ENCODE results near the gene MAGEF1. TPM values are rescaled to one million over a fixed set of nuclear protein-coding genes. Genes with fewer than 3 reads are reported as not detected.

Gene MAGEF1
- total RNA-seq, 2 experiments from 2014 or later = 5.8 to 6.1 TPM

- DNase-seq = peak in 1 of 14 experiments; percentile 6
Observed at GRCh38 chr3:184713521-184713920, 1.7 kb upstream of the MAGEF1 start.

GRCh38 chr3:184713040-184713355 is 1.1 kb upstream of the MAGEF1 start:
- Histone ChIP-seq H3K4me3 (ENCODE audit: low read length) (no peak overlapping the region), H3K27ac (ENCODE audit: low read depth in 1 of 2, low read length in 2 of 2) (no peak overlapping the region), H3K4me1 (ENCODE audit: insufficient read depth, low read length) (peaks cover 25% of the 10 kb centered on the region), H3K36me3 (ENCODE audit: insufficient read depth, low read length) (no peaks in the 10 kb centered on the region), H3K27me3 (ENCODE audit: control insufficient read depth in 1 of 2, insufficient read depth in 2 of 2, low read length in 2 of 2) (no peaks in the 10 kb centered on the region), H3K9me3 (ENCODE audit: control insufficient read depth in 1 of 2, insufficient read depth in 1 of 2, low read length in 2 of 2) (no peaks in the 10 kb centered on the region)
- POLR2A ChIA-PET = interaction anchor here (0.6 to 2.2 kb wide), 5 partner anchors 14 to 152 kb away, joined by 3 to 12 read pairs (median 3); no protein-coding TSS in a partner anchor
- H3K9me3 Mint-ChIP-seq = no peaks in the 10 kb centered on the region
- intact Hi-C loops (cut with DNase I, micrococcal nuclease) = loop anchor here in 1 of 2 experiments (5.0 kb wide), 1 partner anchor 416 kb away; the partner anchor contains the start of gene PSMD2
- H3K4me1 Mint-ChIP-seq (ENCODE audit: low read depth) = peaks cover 26% of the 10 kb centered on the region
- DNase-seq = no peak
- H3K27me3 Mint-ChIP-seq = no peaks in the 10 kb centered on the region
- CTCF ChIA-PET = interaction anchor here (1.6 kb wide), 1 partner anchor 152 kb away, joined by 6 read pairs; no protein-coding TSS in a partner anchor
- TF ChIP-seq CTCF (IDR thresholded peaks at IDR 0.05) = no peak
- no peak for ATAC-seq (ENCODE audit: poor library complexity)
- peak overlapping the region; percentile 77 for H3K27ac Mint-ChIP-seq
- no peaks in the 10 kb centered on the region for H3K36me3 Mint-ChIP-seq (ENCODE audit: low read depth)
- H3K4me3 Mint-ChIP-seq = peak overlapping the region; percentile 80

More at GRCh38 chr3:184713521-184713920, 1.7 kb upstream of the MAGEF1 start:
- H3K4me1 Mint-ChIP-seq (ENCODE audit: low read depth) = peaks cover 26% of the 10 kb centered on the region
- POLR2A ChIA-PET = interaction anchor here (0.8 to 1.8 kb wide), 2 partner anchors 62 to 153 kb away, joined by 3 to 4 read pairs; no protein-coding TSS in a partner anchor
- Histone ChIP-seq H3K9me3 (ENCODE audit: control insufficient read depth in 1 of 2, insufficient read depth in 1 of 2, low read length in 2 of 2) (no peaks in the 10 kb centered on the region), H3K27me3 (ENCODE audit: control insufficient read depth in 1 of 2, insufficient read depth in 2 of 2, low read length in 2 of 2) (no peaks in the 10 kb centered on the region), H3K4me3 (ENCODE audit: low read length) (no peak overlapping the region), H3K36me3 (ENCODE audit: insufficient read depth, low read length) (no peaks in the 10 kb centered on the region), H3K27ac (ENCODE audit: low read depth in 1 of 2, low read length in 2 of 2) (no peak overlapping the region), H3K4me1 (ENCODE audit: insufficient read depth, low read length) (peaks cover 25% of the 10 kb centered on the region)
- no peak for ATAC-seq (ENCODE audit: poor library complexity)
- H3K36me3 Mint-ChIP-seq (ENCODE audit: low read depth) = no peaks in the 10 kb centered on the region
- H3K4me3 Mint-ChIP-seq = no peak overlapping the region
- no peaks in the 10 kb centered on the region for H3K27me3 Mint-ChIP-seq
- peak overlapping the region; percentile 77 for H3K27ac Mint-ChIP-seq
- no peaks in the 10 kb centered on the region for H3K9me3 Mint-ChIP-seq
- no peak for TF ChIP-seq CTCF (IDR thresholded peaks at IDR 0.05)
- intact Hi-C loops (cut with DNase I, micrococcal nuclease) = loop anchor here in 1 of 2 experiments (5.0 kb wide), 1 partner anchor 416 kb away; the partner anchor contains the start of gene PSMD2
- CTCF ChIA-PET = interaction anchor here (1.6 kb wide), 1 partner anchor 153 kb away, joined by 6 read pairs; no protein-coding TSS in a partner anchor

- H3K4me1 Mint-ChIP-seq (ENCODE audit: low read depth) = peaks cover 26% of the 10 kb centered on the region
- Histone ChIP-seq H3K9me3 (ENCODE audit: control insufficient read depth in 1 of 2, insufficient read depth in 1 of 2, low read length in 2 of 2) (no peaks in the 10 kb centered on the region), H3K4me1 (ENCODE audit: insufficient read depth, low read length) (peaks cover 25% of the 10 kb centered on the region), H3K4me3 (ENCODE audit: low read length) (peak overlapping the region; percentile 87), H3K36me3 (ENCODE audit: insufficient read depth, low read length) (no peaks in the 10 kb centered on the region), H3K27me3 (ENCODE audit: control insufficient read depth in 1 of 2, insufficient read depth in 2 of 2, low read length in 2 of 2) (no peaks in the 10 kb centered on the region), H3K27ac (ENCODE audit: low read depth in 1 of 2, low read length in 2 of 2) (peak overlapping the region; percentile 55 to 72)
- peak overlapping the region; percentile 77 for H3K27ac Mint-ChIP-seq
- ChIA-PET POLR2A (interaction anchor here (0.6 to 2.2 kb wide), 8 partner anchors 15 to 187 kb away, joined by 3 to 12 read pairs (median 4); partner anchors contain the start of gene EPHB3), CTCF (interaction anchor here (1.6 kb wide), 1 partner anchor 152 kb away, joined by 6 read pairs; no protein-coding TSS in a partner anchor)
- H3K27me3 Mint-ChIP-seq = no peaks in the 10 kb centered on the region
- TF ChIP-seq CTCF (IDR thresholded peaks at IDR 0.05) = no peak
- DNase-seq = no peak
- peak overlapping the region; percentile 93 for H3K4me3 Mint-ChIP-seq
- H3K36me3 Mint-ChIP-seq (ENCODE audit: low read depth) = no peaks in the 10 kb centered on the region
- peak; percentile 46 for ATAC-seq (ENCODE audit: poor library complexity)
- H3K9me3 Mint-ChIP-seq = no peaks in the 10 kb centered on the region
- intact Hi-C loops (cut with DNase I, micrococcal nuclease) = loop anchor here in 1 of 2 experiments (5.0 kb wide), 1 partner anchor 415 kb away; the partner anchor contains the start of gene PSMD2
Observed at GRCh38 chr3:184712248-184713039, 580 bp upstream of the MAGEF1 start.
